CD14-positive monocyte (primary cell): ENCODE data around the gene CHFR. TPM values are rescaled to one million over a fixed set of nuclear protein-coding genes. Genes with fewer than 3 reads are reported as not detected.
"Not testable (repeated sequence)": the region's sequence is repeated elsewhere in the genome, so short reads cannot be mapped to it uniquely, and the experiment has no call there.

Experiments used
- DNase-seq, 3 donors: peaks; one replicate each; pipeline ENCODE4 v3.0.0-alpha.2; 2011 to 2022
- H2AFZ ChIP-seq: 2 replicates; pipeline ENCODE4 v1.6.0; 2012; ENCODE audit warnings: mild to moderate bottlenecking, low read depth, low read length, inconsistent platforms; ENCODE audit not compliant: insufficient read depth, poor library complexity, severe bottlenecking
- H3K27ac ChIP-seq, 2 donors: 1 replicate in 1 of 2; 2 replicates in 1 of 2; pipeline ENCODE4 v1.5.1; 2012 to 2013; ENCODE audit warnings: low read length in 2 of 2, control low read depth in 1 of 2, inconsistent platforms in 1 of 2, low read depth in 1 of 2, mild to moderate bottlenecking in 1 of 2
- H3K27me3 ChIP-seq, 2 donors: one replicate each; pipeline versions ENCODE4 v1.6.0 to v1.6.1; 2011 to 2013; ENCODE audit warnings: low read length in 2 of 2; ENCODE audit not compliant: control insufficient read depth in 2 of 2, insufficient read depth in 2 of 2
- H3K36me3 ChIP-seq, 2 donors: replicated peaks in 1 of 2; 1 replicate in 1 of 2; 2 replicates in 1 of 2; pipeline versions ENCODE4 v1.5.1 to v1.6.1; 2012 to 2013; ENCODE audit warnings: low read length in 2 of 2, control low read depth in 1 of 2, inconsistent platforms in 1 of 2, mild to moderate bottlenecking in 1 of 2; ENCODE audit not compliant: insufficient read depth in 2 of 2, control insufficient read depth in 1 of 2
- H3K4me1 ChIP-seq, 2 donors: 1 replicate in 1 of 2; 2 replicates in 1 of 2; pipeline versions ENCODE4 v1.5.1 to v1.6.1; 2012 to 2013; ENCODE audit warnings: low read length in 2 of 2, control low read depth in 1 of 2, inconsistent platforms in 1 of 2, mild to moderate bottlenecking in 1 of 2, moderate library complexity in 1 of 2; ENCODE audit not compliant: insufficient read depth in 2 of 2, control insufficient read depth in 1 of 2
- H3K4me2 ChIP-seq: replicated peaks from 2 replicates; pipeline ENCODE3; 2012; ENCODE audit warnings: low read length, moderate library complexity, mild to moderate bottlenecking; ENCODE audit not compliant: poor library complexity, severe bottlenecking; ENCODE audit errors: extremely low read depth
- H3K4me3 ChIP-seq, 3 experiments: fragments of 200-600 bp in 1 of 3; sonication (generic) in 1 of 3; replicated peaks in 1 of 3; 1 replicate in 2 of 3; 2 replicates in 1 of 3; pipeline ENCODE4 v1.5.1; 2011 to 2013; ENCODE audit warnings: low read length in 3 of 3, mild to moderate bottlenecking in 3 of 3, control low read depth in 2 of 3, low read depth in 2 of 3, inconsistent platforms in 1 of 3, moderate library complexity in 1 of 3
- H3K79me2 ChIP-seq: 2 replicates; pipeline ENCODE4 v1.6.0; 2012; ENCODE audit warnings: mild to moderate bottlenecking, control low read depth, inconsistent platforms, low read length, moderate library complexity; ENCODE audit not compliant: insufficient read depth
- H3K9ac ChIP-seq: 2 replicates; pipeline ENCODE4 v1.6.0; 2017; ENCODE audit warnings: low read length, mild to moderate bottlenecking; ENCODE audit not compliant: insufficient read depth, poor library complexity, severe bottlenecking
- H3K9me3 ChIP-seq, 2 donors: replicated peaks in 1 of 2; 1 replicate in 1 of 2; 2 replicates in 1 of 2; pipeline versions ENCODE4 v1.5.1 to v1.6.1; 2012 to 2013; ENCODE audit warnings: low read length in 2 of 2, control low read depth in 1 of 2; ENCODE audit not compliant: control insufficient read depth in 1 of 2, insufficient read depth in 1 of 2
- H4K20me1 ChIP-seq: 2 replicates; pipeline ENCODE4 v1.6.0; 2012; ENCODE audit warnings: mild to moderate bottlenecking, low read length, control low read depth, moderate library complexity; ENCODE audit not compliant: insufficient read depth
- H3K27ac Mint-ChIP-seq, 7 donors: one replicate each; pipeline ENCODE4 v1.8.0; 2020; ENCODE audit warnings: mild to moderate bottlenecking in 7 of 7, mixed read lengths in 7 of 7, moderate library complexity in 6 of 7, inconsistent platforms in 2 of 7
- H3K27me3 Mint-ChIP-seq, 3 donors: one replicate each; pipeline ENCODE4 v1.8.0; 2021 to 2022; ENCODE audit warnings: low read depth in 3 of 3, mild to moderate bottlenecking in 3 of 3, mixed read lengths in 3 of 3, moderate library complexity in 3 of 3, inconsistent platforms in 1 of 3
- H3K36me3 Mint-ChIP-seq, 2 donors: one replicate each; pipeline ENCODE4 v1.8.0; 2020; ENCODE audit warnings: mixed read lengths in 2 of 2, inconsistent platforms in 1 of 2, mild to moderate bottlenecking in 1 of 2
- H3K4me1 Mint-ChIP-seq: one replicate; pipeline ENCODE4 v1.8.0; 2020; ENCODE audit warnings: mild to moderate bottlenecking, mixed read lengths
- H3K4me3 Mint-ChIP-seq, 2 donors: one replicate each; pipeline ENCODE4 v1.8.0; 2020; ENCODE audit warnings: mild to moderate bottlenecking in 2 of 2, mixed read lengths in 2 of 2, moderate library complexity in 1 of 2
- H3K9me3 Mint-ChIP-seq, 7 donors: one replicate each; pipeline ENCODE4 v1.8.0; 2020 to 2022; ENCODE audit warnings: mixed read lengths in 7 of 7, mild to moderate bottlenecking in 6 of 7, moderate library complexity in 6 of 7, inconsistent platforms in 2 of 7
- CTCF ChIP-seq: fragments of 200-600 bp; IDR thresholded peaks from one replicate; pipeline ENCODE4 v1.8.0; 2022; ENCODE audit warnings: antibody characterized with exemption, mild to moderate bottlenecking
- WGBS: methylation state at CpG from one replicate; pipeline ENCODE4 v1.1.5; 2013; ENCODE audit warnings: missing lambda C conversion rate; ENCODE audit not compliant: insufficient coverage; 5-methylcytosine and 5-hydroxymethylcytosine counted together
- intact Hi-C, 2 donors: fragments of 100-400 bp; cut with micrococcal nuclease; formaldehyde crosslinking; loops; one replicate each; pipeline versions ENCODE4 v1.15.0 to v1.15.1; 2023
- polyA plus RNA-seq, 3 donors: library from polyadenylated mRNA; depleted of rRNA in 1 of 3; unstranded in 2 of 3; stranded (reverse) in 1 of 3; fragments of 300-500 nt in 2 of 3; fragments of >200 nt in 1 of 3; fragmentation: Illumina TruSeq in 2 of 3; gene quantifications; 1 replicate in 2 of 3; 2 replicates in 1 of 3; pipeline ENCODE4 v1.2.3, GENCODE V29; 2012 to 2021

Gene CHFR
- polyA plus RNA-seq, 3 donors, result 28.0 to 76.3 (median 39.3) TPM

GRCh38 chr12:132848521-132848920 lies 38.9 kb downstream of the CHFR start:
- Histone ChIP-seq H3K27ac (no peak overlapping the region), H3K9ac (no peak overlapping the region), H3K36me3 (peaks cover 85 to 95% of the 10 kb centered on the region in 2 donors), H3K4me3 (no peak overlapping the region), H3K4me2 (no peak overlapping the region), H3K27me3 (no peaks in the 10 kb centered on the region), H3K9me3 (no peaks in the 10 kb centered on the region), H4K20me1 (peaks cover 5% of the 10 kb centered on the region), H3K79me2 (no peaks in the 10 kb centered on the region), H2AFZ (no peak overlapping the region), H3K4me1 (no peaks in the 10 kb centered on the region)
- Mint-ChIP-seq H3K27me3 (no peaks in the 10 kb centered on the region), H3K4me1 (no peaks in the 10 kb centered on the region), H3K36me3 (peaks cover 78 to 96% of the 10 kb centered on the region in 2 donors), H3K27ac (peak overlapping the region in 1 of 7 donors; percentile 2), H3K4me3 (no peak overlapping the region), H3K9me3 (peaks cover 0 to 3% (median 0%) of the 10 kb centered on the region in 7 donors)
- intact Hi-C loops, result no loop called here
- TF ChIP-seq CTCF, result no peak
- DNase-seq, result no peak
- WGBS, result 100% methylated on average over 9 of the region's 13 CpGs

GRCh38 chr12:132847363-132848356 lies 39.7 kb downstream of the CHFR start:
- Histone ChIP-seq H3K79me2 (no peaks in the 10 kb centered on the region), H4K20me1 (peaks cover 3% of the 10 kb centered on the region), H3K4me2 (no peak overlapping the region), H2AFZ (no peak overlapping the region), H3K9ac (no peak overlapping the region), H3K9me3 (no peaks in the 10 kb centered on the region), H3K36me3 (peaks cover 85 to 95% of the 10 kb centered on the region in 2 donors), H3K4me1 (no peaks in the 10 kb centered on the region), H3K27ac (no peak overlapping the region), H3K4me3 (no peak overlapping the region), H3K27me3 (no peaks in the 10 kb centered on the region)
- 98% methylated on average over 22 of the region's 30 CpGs for WGBS
- Mint-ChIP-seq H3K27ac (no peak overlapping the region), H3K4me1 (no peaks in the 10 kb centered on the region), H3K4me3 (no peak overlapping the region), H3K27me3 (no peaks in the 10 kb centered on the region), H3K9me3 (peaks cover 0 to 3% (median 0%) of the 10 kb centered on the region in 7 donors), H3K36me3 (peaks cover 77 to 96% of the 10 kb centered on the region in 2 donors)
- no peak for DNase-seq
- intact Hi-C loops, result no loop called here
- no peak for TF ChIP-seq CTCF

GRCh38 chr12:132844681-132845080 lies 42.7 kb downstream of the CHFR start:
- H3K27me3 ChIP-seq, H3K27ac ChIP-seq, DNase-seq, H3K27me3 Mint-ChIP-seq, H3K4me1 ChIP-seq, H3K27ac Mint-ChIP-seq, H3K9me3 Mint-ChIP-seq, H3K4me3 ChIP-seq, H3K4me2 ChIP-seq, H2AFZ ChIP-seq, H3K79me2 ChIP-seq, H3K4me3 Mint-ChIP-seq, H3K4me1 Mint-ChIP-seq, intact Hi-C loops, H3K9ac ChIP-seq, H3K9me3 ChIP-seq, H4K20me1 ChIP-seq: not testable (repeated sequence)
- WGBS, result 100% methylated on average over 1 of the region's 11 CpGs
- peaks cover 84 to 97% of the 10 kb centered on the region in 2 donors for H3K36me3 ChIP-seq
- peaks cover 76 to 95% of the 10 kb centered on the region in 2 donors for H3K36me3 Mint-ChIP-seq
